Right lobe of liver (tissue), 4 donors: Measurements from ENCODE around the gene ARL15.

Source experiments
- CTCF ChIP-seq, 4 donors: fragments of 200-600 bp in 3 of 4; fragments of 450-650 bp in 1 of 4; IDR thresholded peaks; one replicate each; pipeline versions ENCODE4 v1.5.1 to v1.8.0; 2016 to 2022; ENCODE audit warnings: antibody characterized with exemption in 4 of 4, mild to moderate bottlenecking in 2 of 4
- POLR2A ChIP-seq: fragments of 450-650 bp; IDR thresholded peaks from one replicate; pipeline ENCODE4 v1.6.1; 2017; ENCODE audit warnings: antibody characterized with exemption, mild to moderate bottlenecking
- donor health status: DM: no; HTN: no; CAD: no.
- donor health status: DM: no; HTN: no; CAD: no.
- donor health status: DM: no; HTN: yes; CAD: no.

DNA sequence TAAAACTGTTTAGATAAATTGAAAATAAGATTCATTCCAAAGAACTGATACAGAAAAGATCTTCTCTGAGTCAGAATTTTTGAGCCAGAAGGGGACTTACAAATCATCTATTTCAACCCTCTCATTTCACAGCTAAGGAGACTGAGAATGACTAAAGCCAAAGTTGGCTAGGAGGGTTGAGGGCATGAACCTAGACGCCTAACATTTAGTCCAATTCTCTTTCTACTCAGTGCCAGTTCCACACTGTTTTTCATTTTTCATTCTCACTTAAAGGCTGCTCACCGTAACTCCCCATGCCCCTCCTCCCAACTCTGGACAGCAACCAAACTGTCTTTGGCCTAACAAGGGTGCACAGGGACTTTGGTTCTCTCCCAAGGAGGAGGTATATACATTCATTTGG lies 386.0 kb downstream of the ARL15 start:
- no peak for TF ChIP-seq CTCF (IDR thresholded peaks at IDR 0.05)
- TF ChIP-seq POLR2A, result no peak
